A549 treated with AZD9567 at 1 μM for 4 hours (cell line): ENCODE data around the gene CD247. TPM values are rescaled to one million over a fixed set of nuclear protein-coding genes. Genes with fewer than 3 reads are reported as not detected.

Experiments
- total RNA-seq: library from RNA; stranded (reverse); fragments of 200-300 nt; extraction: Qiagen RNA extraction; gene quantifications from 5 replicates; pipeline ENCODE4 v1.2.3, GENCODE V29; 2022; ENCODE audit not compliant: insufficient read depth

The CD247 gene
- 0.26 to 0.49 TPM (median 0.31 TPM) in 4 of 5 replicates, not detected in the other for total RNA-seq

GRCh38 chr1:167518331-167518700 lies at the start of gene CD247:
CD247 (minus strand) TSS chr1:167518529; CDS start chr1:167518465, 64 bp downstream.

GRCh38 chr1:167553136-167554027 lies 35.1 kb upstream of the CD247 start, which contains the start of gene CREG1:
CREG1 (minus strand) TSS chr1:167553762.

Other genes with a start within 250 kb of the CD247 start
- gene CREG1, start 35.2 kb upstream of the CD247 start, total RNA-seq, result 75.9 to 92.8 TPM (median 89.8 TPM) in 5 replicates
- gene RCSD1, start 111.7 kb upstream of the CD247 start, total RNA-seq, result 0.02 to 0.08 TPM (median 0.03 TPM) in 3 of 5 replicates, not detected in the others
- 89.7 to 120 TPM (median 114 TPM) in 5 replicates for gene MPZL1, start 203.5 kb upstream of the CD247 start, total RNA-seq